GM19043 (cell line): Measurements from ENCODE around the gene OARD1.

Experiments used
- ATAC-seq: cut with Tn5 transposase; IDR thresholded peaks from one replicate; pipeline ENCODE4 v1.9.1; 2021; ENCODE audit warnings: low read depth; ENCODE audit not compliant: unreplicated experiment

OARD1 gene

DNA sequence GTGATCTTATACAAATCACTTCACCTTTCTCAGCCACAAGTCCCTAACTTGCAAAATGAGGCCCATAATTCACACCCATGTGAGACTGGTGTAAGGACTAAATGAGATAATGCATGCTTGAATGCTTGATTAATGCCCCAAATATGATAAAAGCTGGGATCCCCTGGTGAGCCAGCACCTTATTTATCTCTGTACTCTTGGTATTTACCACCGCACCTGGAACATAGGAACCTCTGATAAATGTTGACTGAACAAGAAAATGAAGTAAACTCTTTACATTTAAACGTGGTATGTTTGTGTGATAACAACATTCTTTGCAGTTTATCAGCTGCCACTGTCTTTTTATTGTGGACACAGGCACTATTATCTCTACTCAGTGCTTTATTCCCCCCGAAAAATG, 21.6 kb downstream of the OARD1 start:
- ATAC-seq: no peak

DNA sequence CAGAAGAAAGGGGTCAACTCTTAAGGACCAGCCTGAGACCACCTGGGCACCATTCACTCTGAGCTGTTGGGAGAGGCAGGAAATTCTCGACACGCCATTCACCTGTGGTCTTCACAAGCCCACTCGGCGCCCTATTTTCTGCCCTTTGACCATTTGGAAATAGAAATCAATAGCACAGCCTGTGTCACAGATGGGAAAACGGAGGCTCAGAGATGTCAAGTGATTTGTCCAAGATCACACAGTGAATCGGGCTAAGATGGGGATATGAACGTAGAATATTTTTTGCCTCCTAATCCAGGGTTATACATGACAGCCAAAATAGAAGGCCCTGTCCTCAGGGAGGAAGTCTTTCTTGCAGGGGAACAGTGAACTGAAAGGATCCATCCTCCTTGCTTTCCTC, 22.2 kb downstream of the OARD1 start:
- ATAC-seq: no peak

DNA sequence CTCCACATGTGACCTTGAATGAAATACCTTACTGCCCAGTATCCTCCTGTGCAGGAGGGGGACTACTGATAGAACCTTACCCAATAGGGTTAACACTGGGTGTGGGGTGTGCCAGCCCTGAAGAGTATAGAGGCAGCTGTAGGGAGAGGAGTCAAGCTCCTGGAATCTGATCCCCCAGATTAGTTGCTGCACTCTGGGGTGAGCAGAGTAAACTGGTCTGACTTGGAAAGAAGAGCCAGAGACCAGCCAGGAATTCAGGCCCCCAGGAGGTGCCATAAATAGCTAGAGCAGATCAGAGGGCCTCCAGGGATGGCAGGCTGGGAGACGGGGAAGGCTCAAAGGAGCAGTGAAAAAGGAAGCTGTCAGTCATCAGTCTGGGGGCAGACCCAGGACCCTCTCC, 22.6 kb downstream of the OARD1 start:
- ATAC-seq: no peak

DNA sequence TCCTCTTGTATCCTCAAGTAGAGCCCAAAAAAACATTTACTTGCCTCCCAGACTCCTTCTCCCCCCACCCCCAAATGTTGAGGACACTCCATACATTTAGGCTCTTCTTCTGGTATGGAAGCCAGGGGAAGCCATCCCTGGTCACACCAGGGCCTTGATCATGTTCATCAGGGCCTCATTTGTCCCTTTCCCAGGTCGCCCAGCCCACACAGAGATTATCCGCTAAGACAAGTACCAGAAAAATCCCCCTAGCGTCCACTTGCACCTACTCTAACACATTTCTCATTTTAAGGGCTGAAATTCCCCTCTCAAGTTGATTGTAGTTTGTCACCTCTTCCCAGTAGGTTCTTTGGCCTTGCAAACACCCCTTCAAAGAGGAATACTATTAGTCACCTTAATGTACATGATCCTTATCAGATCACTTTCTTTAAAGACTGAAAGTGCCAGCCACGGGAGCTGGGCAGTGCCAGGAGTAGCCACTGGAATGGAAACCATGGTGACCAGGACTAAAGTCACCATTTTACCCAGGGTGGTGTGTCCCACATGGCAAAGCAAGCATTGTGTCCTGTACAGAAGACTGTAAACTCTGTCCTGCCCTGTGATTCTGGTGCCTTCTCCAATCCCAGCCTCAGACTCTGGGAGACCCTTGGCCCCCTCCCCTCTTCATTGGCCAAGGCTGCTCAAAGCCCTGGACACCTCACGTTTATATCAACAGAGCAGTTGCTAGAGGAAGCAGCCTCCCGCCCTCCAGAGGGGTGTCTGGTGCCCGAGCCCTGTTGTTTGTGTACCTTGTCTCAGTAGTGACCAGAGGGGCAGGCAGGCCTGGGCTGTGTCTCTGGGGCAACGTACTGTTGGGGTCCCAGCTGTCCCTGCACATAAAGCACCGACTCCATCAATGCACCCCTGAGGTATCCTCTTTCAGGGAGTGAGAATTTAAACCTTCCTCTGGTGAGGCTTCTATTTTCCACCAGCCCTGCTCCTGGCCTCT, 24.1 kb downstream of the OARD1 start:
- no peak for ATAC-seq

- no peak for ATAC-seq
Observed at GRCh38 chr6:41047306-41047705, 24.9 kb downstream of the OARD1 start.

- no peak for ATAC-seq
Observed at GRCh38 chr6:41046084-41046483, 26.1 kb downstream of the OARD1 start.

- ATAC-seq: no peak
Observed at GRCh38 chr6:41045664-41046063, 26.5 kb downstream of the OARD1 start.

DNA sequence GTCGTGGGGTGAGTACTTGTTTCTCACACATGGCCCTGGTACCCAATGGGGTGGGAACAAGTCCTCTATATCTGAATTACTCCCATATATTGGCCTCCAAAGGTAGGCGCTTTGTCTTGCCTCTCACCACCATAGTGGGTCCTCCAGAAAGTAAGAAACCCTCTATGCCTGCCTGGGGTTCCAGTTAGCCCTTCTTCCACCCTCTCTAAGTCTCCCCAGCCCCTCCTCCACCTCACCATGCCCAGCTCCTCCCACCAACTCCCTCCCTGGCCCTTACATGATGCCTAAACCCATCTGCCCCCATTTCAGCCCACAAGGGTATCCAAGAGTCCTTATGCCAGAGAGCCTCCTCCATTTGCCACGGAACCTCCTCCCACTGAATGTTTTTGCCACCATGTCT, 29.0 kb downstream of the OARD1 start:
- ATAC-seq: no peak

DNA sequence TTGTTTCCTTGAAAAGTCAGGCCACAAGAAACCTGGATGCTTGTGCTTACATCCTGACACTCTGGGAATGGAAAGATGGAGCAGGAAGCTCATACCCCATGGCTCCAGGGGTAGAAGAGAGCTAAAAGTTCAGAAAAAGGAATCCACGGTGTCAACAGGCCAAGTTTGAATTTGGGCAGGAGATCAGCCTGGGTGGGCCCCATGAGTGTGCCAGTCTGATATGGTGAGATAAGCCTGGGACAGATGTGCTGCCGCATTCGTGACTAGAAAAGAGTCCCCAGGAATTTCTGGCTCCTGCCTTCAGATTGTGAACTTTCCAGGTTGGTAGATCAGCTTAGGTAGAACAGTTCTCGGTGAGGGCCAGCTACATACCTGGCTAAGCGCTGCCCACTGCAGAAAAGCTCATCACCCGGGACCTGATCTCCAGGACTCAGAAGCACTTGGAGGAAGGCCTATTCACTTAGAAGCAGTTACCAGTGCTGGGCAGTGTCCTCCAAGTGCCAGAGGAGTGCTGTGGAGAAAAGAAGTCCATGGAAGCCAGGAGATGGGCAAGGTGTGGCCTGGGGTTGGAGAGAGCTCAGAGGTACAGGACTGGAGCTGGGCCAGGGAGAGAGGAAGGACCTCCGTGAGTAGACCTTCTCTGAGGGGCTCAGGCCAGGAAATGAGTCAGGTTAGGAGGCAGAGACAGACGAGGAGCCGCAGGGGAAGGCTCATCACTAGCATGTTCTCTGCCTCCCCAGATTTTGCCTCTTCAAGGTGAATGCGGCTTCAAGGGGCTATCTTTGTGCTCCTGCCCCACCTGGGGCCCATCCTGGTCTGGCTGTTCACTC, 29.7 kb downstream of the OARD1 start, which contains the start of gene TSPO2:
TSS of gene TSPO2 (plus strand) at position 242 of the 830 bp plus-strand sequence. CDS start at position 761, 519 bp downstream.
- no peak for ATAC-seq

GRCh38 chr6:41040940-41041536, 31.1 kb downstream of the OARD1 start:
- ATAC-seq: no peak

DNA sequence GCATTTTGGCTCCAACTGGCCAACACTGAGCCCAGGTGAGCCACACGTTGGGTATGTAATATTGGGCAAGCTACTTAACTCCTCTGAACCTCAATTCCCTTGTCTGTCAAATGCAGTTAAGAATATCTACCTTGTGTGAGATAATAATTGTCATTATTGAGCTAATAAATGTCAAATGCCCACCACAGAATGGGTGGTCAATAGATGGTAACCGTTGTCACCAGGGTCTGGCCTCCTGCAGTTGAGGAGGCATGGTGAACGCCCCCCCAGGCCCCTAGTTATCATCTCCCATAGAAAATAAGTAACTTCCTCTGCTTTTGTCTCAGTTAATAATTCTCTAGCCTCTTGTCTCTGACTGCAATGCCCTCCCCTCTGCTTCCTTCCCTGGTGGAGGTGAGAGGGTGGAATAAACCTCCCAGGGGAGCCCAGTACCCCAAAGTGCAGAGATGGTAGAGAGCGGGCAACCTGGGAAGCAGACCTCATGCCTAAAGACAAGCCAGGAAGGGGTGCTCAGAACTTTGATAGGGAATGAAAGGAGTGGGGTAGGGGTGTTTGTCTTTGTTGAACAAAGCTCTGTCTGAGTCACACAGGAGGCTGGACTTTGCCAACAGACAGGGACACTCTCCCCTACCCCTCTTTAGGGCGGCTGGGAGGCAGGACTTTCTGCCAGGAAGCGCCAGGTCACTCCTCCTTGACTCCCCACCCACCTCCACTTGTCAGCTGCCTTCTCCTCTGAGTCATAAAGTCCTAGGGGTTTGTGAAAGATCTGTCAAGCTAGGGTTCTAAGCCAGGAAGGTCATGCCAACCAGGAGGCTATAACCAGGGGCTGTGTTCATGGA, 31.8 kb downstream of the OARD1 start:
- ATAC-seq: peak; percentile 68

- no peak for ATAC-seq
Observed at GRCh38 chr6:41039060-41039998, 32.8 kb downstream of the OARD1 start, which contains the start of gene UNC5CL. UNC5CL (minus strand) TSS chr6:41039221; CDS start chr6:41035074, 4,147 bp downstream.

- no peak for ATAC-seq
Observed at GRCh38 chr6:41038205-41038604, 34.0 kb downstream of the OARD1 start.

DNA sequence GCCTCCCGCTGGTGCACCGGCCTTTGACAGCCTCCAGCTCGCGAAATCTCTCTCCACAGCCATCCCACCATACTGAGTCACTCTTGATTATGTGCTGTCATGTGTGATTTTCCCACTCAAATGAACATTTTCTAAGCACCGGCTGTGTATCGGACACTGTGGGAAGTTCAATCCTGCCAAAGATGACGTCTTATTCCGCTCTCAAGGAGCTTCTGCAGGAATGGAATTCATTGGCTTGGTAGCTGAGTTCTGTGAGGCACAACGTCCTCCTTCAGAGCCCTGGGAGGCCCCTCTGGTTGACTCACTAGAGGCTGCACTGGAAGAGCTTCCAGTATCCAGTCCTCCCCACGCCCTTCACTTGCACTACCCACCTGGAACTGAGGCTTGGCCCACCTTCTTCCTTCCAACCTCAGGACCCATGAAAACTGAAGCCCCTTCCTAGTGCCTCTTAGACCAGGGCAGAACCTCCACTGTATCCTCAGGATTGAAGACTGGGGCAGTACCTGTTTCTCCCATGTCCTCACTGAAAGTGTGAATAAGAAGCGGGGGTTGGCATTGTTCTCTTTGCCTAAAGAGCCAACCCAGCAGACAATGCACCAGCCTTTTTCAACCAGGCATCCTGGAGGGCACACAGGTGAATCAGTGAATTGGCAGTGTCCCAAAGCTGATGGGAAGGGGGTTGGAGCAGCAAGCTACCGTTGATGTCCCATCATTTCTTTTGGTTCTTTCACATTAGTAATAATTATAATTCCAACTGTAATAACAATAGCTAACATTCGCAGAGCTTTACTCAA, 34.9 kb downstream of the OARD1 start:
- ATAC-seq: no peak

DNA sequence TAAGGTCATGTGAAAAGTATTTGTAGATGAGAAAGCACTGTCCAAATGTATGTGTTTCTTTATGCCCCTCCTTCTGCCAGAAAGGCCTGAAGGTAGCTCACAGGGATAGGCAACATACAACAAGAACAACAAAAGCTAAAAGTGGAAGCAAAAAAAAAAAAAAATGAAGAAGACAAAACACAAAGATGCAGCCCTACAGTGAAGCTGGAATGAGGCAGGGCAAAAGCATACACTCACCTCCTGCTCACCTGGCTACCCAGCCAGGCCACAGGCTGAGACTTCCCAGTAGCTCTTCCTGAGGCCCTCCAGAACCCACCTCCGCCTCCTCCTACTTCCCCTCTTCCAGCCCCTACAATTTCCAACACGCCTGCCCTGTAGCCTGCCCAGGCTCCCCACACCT, 35.6 kb downstream of the OARD1 start:
- ATAC-seq: no peak

DNA sequence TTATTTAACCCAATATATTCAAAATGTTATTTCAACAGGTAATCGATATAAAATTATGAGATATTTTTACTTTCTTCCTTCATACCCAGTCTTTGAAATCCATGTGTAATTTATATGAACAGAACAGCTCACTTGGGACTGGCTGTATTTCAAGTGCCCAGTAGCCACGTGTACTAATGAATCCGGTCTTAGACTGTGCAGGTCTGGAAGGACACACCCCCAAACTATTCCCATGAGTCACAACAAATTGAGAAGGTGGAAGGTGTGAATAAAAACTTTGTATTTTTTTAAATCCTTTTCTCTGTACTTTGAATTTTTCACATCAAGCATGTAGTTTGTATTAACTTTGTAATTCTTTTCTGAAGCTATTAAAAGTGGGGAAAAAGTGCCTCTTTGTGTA, 36.0 kb downstream of the OARD1 start:
- ATAC-seq: no peak

- no peak for ATAC-seq
Observed at GRCh38 chr6:41033776-41034175, 38.4 kb downstream of the OARD1 start.

GRCh38 chr6:41032830-41033229, 39.3 kb downstream of the OARD1 start:
- ATAC-seq: no peak
